HG02840 (cell line): ENCODE data around the gene LEMD1.
"Not testable (repeated sequence)": the region's sequence is repeated elsewhere in the genome, so short reads cannot be mapped to it uniquely, and the experiment has no call there.

Source experiments
- ATAC-seq: cut with Tn5 transposase; IDR thresholded peaks from one replicate; pipeline ENCODE4 v1.9.1; 2021; ENCODE audit warnings: mild to moderate bottlenecking, moderate library complexity, moderate number of reproducible peaks; ENCODE audit not compliant: unreplicated experiment, low FRiP score

Gene LEMD1

DNA sequence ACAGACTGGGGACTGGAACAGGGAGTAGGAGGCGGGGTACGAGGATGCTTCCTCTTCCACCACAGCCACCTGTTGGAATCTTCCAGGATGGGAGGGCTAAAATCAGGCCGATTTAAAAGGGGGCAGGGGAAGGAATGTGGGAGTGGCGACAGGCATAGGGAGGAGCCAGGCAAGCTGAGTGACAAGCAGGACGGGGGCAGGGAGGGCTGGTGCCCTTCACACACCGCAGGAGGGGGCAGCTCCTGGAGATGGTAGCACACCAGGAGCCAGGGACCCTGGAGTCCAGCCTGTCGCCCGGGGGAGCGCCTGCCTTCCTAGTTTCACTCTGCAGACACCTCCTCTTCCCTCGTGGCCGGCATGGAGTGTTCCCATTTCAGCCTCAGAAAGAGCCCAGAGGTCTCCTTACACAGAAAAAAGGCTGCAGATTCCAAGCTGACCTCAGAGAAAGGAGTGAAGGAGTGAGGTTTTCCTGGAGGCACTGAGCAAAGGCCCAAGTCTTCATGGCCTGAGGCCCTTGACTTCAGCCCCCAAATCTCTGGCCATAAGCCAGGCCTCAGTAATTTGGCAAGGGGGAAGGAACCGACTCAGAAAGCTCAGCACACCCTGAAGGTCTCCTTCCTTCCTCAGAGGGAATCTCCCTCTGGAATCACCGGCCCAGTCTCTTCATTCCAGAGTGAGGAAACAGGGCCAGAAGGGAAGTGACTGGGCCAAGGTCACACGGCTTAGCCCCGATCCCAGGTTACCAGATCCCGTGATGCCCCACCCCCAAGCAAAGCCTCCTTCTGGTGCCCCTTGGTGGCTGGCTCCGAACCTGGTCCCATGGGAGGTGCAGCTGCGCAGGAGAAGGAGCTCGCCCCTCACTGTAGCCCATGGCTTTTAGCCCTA is 25.8 kb upstream of the LEMD1 start:
- ATAC-seq: no peak

DNA sequence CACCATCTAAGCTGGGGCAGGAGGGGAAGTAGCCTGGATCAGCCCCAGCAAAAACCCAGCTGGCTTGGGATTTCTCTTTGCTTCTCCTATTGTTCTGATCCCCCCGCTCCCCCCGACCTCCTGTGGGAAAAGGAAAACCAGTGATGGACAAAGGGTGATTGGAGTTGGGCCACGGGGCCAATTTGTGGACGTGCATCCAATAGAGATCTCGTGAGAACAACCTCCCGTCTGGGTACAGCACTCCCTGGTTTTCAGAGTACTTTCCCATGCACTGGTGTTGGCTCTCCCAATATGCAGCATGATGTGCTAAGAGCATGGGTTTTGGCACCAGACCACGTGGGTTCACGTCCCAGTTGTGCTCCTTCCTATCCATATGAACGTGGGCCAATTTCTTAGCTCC is 25.0 kb upstream of the LEMD1 start:
- no peak for ATAC-seq

DNA sequence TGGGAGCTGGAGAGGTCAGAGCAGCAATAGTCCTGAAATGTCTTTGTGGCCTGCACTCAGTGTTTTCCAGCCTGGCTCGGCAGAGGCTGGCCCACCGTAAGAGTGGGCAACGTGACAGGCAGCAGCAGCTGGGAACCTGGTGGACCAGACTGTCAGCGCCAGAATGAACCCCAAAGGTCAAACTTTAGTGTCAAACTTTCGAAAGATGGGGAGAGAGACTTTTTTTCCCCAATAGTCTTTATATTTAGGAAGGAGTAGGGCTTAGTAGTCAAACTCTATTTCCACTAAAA is 23.7 kb upstream of the LEMD1 start:
- no peak for ATAC-seq

DNA sequence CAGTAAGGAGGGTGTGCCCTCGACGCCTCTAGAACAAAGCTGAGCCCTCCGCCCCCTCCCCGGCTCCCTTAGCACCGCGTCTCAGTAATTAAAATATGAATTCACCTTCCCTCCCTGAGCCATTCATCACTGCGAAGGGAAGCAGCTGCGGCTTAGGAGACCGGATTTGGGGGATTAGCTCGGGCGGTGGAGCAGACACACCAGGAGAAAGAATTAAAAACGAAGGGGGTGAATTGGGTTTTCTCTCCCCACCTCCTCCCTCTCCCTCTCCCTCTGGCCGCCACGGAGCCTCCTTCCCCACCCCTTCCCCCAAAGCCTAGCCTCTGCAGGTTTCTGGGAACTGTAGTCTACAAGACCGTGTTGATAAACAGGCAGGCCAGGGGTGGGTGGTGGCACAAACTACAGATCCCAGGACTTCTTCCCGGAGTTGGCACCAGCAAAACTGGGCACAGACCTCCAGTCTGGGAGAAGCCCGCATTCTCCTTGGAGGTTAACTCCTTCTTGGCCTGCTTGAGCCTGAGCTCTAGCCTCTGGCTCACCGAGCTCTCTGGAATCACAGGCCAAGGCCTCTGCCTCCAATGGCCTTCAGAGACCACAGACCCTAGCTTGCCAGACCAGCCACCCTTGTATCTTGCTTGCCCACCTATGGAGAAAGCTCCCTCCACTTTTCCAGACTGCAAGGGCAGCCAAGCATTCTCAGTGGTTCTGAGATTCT is 23.2 kb upstream of the LEMD1 start:
- ATAC-seq: no peak

DNA sequence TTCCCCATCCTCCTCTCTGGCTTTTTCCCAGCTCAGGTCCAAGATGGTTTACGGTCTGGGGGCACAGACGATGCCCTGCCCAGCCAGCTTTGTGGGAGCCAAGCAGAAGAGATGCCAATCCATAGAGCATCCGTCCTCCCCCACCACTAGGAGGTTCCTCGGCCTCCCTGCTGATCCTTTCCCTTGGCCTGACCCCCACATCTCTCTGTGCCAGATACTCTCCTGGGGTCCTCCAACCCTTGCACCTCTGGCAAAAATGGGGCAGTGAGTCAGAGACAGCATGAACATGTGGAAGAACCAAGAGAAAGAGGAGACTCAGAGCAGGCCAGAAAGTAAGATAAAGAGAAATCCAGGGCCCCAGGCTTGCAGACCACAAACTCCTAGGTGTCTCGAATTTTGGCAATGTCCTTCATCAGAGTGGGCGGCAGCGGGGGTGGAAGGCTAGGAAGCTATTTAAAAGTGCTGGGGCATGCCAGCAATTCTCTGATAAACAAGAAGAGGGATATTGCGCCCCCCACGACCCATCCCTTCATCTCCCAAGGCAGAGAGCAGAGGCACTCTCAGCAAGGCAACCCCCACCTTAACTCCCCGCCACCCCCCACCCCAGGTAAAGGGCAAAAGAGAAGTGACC is 22.6 kb upstream of the LEMD1 start:
- ATAC-seq: no peak

DNA sequence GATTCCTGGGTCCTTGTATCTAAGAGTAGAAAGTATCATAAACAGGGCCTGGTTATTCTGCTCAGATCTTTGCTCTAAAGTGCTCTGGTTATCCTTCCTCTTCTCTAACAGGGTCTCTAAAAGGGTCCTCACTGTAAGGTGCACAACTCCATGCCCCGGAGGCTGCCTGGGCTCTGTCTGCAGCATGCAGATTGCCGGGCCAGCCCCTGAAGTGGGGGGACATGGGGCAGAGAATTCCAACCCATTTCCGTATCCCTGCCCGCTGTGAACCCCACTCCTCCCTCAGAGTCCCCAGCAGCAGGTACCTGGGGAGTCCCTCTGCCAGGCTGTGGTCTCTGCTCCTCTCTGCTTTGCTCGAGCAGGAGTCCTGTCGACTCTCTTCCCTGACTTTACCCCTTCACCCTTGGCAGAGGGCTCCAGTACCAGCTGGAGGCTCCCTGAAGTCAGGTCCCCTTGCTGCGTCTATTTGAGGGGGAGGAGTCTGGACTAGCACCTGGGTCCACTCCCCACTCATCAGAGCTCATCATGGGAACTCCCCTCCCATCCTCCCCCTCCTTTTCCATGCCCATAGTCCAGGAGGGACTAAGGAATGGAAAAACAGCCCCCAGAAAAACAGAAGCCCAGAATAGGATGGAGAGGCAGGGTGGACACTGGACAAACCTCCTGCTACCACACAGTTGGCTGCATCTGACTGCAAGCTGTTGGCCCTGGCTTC is 21.9 kb upstream of the LEMD1 start:
- ATAC-seq: no peak

DNA sequence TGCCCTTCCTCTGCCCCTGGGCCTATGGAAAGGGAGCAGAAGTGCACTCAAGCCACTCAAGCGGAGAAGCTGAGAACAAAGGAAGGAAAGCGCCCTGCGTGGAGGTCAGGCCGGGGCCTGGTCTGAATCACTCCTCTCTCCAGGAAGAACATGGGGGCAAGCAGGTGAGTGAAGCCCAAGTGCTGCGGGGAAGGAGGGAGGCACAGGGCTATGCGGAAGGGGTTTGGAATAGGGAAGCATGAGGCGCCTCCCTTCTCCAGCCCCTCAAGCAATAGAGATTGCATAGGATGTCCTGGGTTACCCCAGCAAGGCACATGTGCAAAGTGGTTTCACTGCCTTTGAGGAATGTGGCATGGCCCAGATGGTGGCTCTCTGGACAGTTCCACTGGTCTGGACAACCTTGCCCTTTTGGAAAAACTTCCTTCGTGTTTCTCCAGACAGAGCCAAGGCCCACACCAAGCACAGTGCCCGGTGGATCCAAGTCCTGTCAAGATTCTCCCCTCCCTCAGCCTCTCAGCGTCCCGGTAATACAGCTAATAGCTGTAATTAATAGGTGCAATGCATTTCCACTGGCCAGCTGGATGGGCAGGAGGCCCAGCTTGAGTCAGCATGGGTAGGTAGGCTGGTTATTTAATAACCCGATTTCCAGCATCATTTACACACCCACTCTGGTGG is 20.3 kb upstream of the LEMD1 start:
- no peak for ATAC-seq

DNA sequence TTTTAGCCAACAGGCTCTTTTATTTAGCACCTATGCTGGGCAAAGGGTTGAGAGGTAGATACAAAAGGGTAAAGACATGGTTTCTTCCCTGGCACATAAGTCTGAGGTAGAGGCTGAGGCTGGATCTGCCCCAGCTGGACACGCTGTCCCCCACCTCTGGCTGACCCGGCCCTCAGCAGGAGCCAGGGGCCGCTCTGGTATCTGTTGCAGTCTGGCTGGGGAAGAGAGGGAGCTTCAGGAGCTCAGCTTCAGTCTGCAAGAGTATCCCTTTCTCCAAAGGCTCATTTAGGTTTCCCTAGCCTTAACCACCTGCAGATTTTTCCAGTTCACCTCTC is 19.8 kb upstream of the LEMD1 start:
- no peak for ATAC-seq

DNA sequence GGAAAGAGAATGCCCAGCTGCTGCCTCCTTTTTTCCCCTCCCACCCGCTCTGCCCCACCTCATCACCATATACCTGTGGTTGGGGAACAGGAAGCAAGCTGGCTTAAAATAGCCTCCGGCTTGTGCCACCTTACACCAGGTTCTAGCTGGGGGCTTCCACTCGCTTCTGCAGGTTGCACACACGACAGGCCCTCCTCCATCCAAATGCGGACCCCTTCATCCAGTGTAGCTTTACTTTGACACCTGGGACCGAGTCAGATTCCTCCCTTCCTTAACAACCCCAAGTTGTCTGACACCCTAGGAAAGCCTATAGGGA is 19.4 kb upstream of the LEMD1 start:
- ATAC-seq: no peak

DNA sequence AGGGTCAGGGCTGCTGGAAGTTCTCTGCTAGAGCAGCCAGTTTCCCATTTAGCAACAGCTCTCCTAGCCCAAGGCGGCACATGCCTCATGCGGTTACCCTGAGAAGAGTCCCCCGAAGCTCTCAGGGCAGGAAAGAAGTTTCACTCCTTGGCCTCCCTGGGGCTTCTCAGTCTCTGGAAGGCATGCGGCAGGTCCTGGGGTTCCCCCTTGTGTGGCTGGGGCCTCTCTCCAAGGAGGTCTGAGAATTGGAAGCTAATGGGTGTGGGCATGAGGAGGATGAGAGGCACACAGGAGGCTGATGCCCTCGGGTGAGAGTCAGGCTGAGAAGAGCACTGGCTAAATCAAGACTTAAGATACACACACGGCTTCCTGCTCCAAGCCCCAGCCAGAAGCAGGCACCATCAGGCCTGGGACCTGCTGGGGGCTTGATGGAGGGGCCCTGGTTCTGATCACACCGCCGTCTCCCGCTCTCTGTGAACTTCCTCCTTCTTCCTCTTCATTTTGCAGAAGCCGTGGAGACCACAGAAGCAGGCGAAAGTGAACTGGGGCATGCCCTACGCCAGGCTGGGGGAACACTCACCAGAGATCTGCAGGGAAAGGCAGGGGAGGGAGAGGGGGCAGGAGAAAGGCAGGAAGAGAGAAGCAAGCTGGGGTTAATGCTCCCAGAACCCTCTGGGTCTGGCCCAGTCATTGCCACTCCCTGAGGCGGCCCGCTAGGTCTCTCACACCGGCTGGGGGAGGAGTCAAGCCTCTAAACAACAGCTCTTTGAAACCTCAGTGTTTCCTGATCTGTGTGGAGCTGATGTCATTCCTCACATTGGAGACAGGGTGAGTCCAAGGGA is 18.8 kb upstream of the LEMD1 start:
- no peak for ATAC-seq

DNA sequence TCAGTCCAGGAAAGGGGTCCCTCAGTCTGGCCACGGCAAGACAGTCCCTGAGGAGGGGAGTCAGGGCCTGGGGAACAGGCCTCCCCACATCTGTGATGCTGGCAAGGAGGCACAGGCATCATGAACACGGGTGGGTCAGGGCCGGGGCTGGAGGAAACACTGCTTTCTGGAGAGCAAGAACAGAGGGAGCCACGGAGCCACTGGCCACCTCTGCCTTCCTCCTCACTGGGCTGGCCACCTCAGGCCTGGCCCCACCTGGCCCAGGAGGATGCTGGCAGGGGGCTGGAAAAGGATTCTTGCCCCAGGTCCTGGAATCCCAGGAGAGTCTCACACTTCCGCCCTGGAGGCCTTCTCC is 18.2 kb upstream of the LEMD1 start:
- ATAC-seq: no peak

DNA sequence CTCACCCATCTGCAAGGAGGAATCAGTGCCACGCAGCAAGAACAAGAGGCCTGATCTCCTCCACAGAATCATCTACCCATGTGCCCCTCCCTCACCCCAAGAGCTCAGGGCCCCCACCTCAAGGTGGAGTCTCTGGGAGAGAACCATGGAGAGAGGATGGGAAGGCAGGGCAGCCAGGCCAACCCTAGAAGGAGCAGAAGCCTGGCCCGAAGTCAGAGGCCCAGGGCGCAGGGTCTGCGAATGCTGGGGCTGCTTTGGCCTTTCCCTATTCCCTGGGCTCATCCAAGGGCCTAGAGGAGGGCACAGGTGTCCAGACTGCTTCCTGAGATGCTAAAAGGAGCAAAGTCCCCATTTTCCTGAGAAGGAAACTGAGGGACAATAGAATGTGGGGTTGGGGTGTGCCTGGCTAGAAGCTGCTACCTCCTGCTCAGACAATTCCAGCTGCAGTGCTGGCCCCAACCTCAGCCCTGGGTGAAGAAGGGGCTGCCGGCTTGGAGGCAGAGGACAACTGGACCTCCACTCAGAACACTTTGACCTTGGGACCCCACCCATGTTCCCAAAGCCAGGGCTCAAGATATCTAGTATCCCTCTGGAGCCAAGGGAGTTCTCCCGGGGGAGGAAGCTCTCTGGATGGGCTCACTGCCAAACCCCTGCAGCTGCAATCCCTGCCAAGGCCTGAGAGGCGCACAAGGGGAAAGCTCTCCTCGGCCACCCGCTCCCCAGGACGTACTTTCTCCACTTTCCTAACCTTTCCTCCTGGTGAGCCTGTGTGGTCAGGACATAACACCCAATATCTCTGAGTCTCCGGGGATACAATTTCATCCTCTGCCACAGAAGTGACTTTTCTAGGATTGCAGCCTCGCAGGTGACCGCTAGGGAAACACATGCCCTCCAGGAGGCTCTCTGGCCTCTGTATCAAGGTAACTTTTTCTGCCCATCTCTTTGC is 16.6 kb upstream of the LEMD1 start:
- ATAC-seq: no peak

DNA sequence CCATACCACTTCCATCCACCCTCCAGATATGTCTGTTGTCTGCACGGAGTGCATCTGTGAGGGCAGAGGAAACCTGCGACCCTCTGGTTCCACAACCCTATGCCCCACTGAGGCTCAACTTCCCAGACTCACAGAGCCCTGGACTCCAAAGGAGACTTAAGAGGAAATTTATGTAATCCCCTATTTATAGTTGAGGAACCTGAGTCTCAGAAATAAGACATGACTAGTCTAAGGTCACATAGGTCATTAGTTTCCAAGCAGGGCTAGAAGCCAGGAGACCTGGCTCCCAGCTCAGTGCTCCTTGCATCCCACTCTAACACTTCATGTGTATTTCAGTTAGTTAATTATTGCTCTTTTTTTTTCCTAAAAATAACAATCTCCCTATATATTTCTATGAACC is 15.7 kb upstream of the LEMD1 start:
- ATAC-seq: no peak

DNA sequence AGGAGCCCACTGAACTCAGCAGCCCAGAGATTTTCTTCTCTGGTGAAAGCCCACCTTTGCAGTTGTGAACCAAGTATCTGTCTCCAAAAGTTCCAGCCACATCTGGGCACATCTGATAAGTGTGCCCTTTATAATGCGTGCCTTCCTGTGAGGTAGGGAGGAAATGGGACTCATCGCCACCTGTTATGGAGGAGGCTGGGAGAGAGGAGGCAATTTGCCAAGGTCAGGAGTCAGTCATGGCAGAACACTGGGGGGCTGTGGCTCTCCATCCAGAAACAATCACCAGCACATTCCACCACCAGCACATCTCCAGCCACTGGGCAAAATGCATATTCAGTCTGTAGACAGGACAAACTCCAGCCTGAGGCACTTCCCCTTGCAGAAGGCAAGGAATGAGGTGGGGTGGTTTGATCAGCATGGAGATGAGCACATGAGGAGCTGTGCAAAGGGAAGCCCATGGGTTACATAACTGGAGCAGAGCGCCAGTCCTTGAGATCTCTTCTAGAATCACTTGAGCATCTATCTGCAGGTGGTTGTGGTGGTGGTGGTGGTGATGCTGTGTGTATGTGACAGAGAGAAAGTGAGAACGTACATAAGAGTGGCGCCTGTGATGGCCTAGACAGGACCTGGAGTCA is 15.0 kb upstream of the LEMD1 start:
- no peak for ATAC-seq

DNA sequence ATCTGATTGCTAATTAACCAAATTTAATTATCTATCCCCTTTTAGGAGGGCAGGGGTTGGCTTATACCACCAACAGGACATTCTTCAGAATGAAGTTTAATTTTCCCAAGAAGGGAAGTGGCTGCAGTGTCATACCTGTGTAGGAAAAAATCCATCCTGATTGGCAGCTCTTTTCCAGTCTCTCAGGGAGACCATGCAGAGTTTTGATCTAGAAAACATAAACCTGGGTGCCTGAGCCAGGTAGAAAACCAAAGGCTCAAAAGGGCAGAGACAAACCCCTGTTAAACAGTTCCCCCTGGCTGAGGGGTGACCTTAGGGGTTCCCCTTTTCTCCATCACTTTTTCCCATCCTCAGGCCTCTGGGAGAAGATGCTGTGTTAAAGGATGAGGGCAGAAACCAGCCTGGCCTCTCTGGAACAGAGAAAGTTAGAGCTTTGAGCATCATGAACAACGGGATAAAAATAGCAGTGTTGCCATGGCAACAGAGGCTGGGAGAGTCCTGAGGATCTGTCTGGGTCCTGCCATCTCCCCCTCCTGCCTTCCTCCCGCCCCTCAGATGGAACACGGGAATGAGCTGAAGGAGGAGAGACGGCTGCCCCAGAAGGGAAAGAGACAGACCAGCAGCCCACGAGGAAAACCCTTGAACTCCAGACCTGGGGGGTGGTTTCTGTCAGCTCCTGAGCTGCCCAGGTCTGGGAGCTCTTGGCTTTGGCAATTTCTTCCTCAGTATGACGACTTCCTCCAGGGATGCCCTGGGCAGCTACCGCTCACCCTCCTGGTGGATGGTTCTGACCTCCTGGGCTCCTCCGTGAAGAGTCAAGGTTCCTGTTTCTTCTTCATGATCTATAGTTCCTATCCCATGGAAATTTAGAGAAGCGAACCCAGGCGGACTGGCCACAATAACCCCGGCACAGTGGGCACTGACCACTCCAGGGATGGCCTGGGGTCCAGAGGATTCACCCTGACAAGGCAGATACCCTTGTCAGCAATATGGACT is 14.0 kb upstream of the LEMD1 start:
- ATAC-seq: no peak

DNA sequence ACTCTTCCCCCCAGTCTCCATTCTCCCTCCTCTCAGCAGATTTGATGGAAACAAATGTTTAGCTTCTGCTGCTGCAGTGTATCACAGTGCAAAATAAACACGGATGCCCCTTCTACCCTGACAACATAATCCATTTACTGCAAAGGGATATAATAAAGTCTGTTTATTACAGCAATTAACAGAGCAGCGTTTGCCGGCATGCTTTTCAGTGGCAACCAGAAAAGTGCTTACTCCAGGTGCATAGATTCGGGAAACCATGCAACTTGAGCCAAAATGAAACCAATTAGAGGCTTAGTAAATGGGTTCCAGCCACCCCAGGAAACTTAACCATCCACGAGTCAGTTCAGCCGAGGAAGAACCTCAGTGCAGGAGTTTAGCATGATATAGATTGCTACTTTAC is 12.9 kb upstream of the LEMD1 start:
- ATAC-seq: no peak

DNA sequence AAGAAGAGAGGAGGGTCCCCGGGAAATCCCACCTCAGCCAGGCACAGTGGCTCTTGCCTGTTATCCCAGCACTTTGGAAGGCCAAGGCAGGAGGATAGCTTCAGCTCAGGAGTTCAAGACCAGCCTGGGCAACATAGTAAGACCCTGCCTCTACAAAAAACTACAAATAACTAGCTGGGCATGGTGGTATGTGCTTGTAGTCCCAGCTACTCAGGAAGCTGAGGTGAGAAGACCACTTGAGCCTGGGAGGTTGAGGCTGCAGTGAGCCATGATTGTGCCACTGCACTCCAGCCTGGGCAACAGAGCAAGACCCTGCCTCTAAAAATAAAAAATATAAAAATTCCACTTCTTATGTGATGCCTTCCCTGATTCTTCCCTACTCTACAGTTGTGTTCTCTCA is 10.8 kb upstream of the LEMD1 start:
- not testable (repeated sequence) for ATAC-seq
